CD14-positive monocyte (primary cell): ENCODE data around the gene SCG2. TPM values are rescaled to one million over a fixed set of nuclear protein-coding genes. Genes with fewer than 3 reads are reported as not detected.

Experiments
- DNase-seq, 3 donors: peaks; one replicate each; pipeline ENCODE4 v3.0.0-alpha.2; 2011 to 2022
- H2AFZ ChIP-seq: 2 replicates; pipeline ENCODE4 v1.6.0; 2012; ENCODE audit warnings: mild to moderate bottlenecking, low read depth, low read length, inconsistent platforms; ENCODE audit not compliant: insufficient read depth, poor library complexity, severe bottlenecking
- H3K27ac ChIP-seq, 2 donors: 1 replicate in 1 of 2; 2 replicates in 1 of 2; pipeline ENCODE4 v1.5.1; 2012 to 2013; ENCODE audit warnings: low read length in 2 of 2, control low read depth in 1 of 2, inconsistent platforms in 1 of 2, low read depth in 1 of 2, mild to moderate bottlenecking in 1 of 2
- H3K27me3 ChIP-seq, 2 donors: one replicate each; pipeline versions ENCODE4 v1.6.0 to v1.6.1; 2011 to 2013; ENCODE audit warnings: low read length in 2 of 2; ENCODE audit not compliant: control insufficient read depth in 2 of 2, insufficient read depth in 2 of 2
- H3K36me3 ChIP-seq, 2 donors: replicated peaks in 1 of 2; 1 replicate in 1 of 2; 2 replicates in 1 of 2; pipeline versions ENCODE4 v1.5.1 to v1.6.1; 2012 to 2013; ENCODE audit warnings: low read length in 2 of 2, control low read depth in 1 of 2, inconsistent platforms in 1 of 2, mild to moderate bottlenecking in 1 of 2; ENCODE audit not compliant: insufficient read depth in 2 of 2, control insufficient read depth in 1 of 2
- H3K4me1 ChIP-seq, 2 donors: 1 replicate in 1 of 2; 2 replicates in 1 of 2; pipeline versions ENCODE4 v1.5.1 to v1.6.1; 2012 to 2013; ENCODE audit warnings: low read length in 2 of 2, control low read depth in 1 of 2, inconsistent platforms in 1 of 2, mild to moderate bottlenecking in 1 of 2, moderate library complexity in 1 of 2; ENCODE audit not compliant: insufficient read depth in 2 of 2, control insufficient read depth in 1 of 2
- H3K4me2 ChIP-seq: replicated peaks from 2 replicates; pipeline ENCODE3; 2012; ENCODE audit warnings: low read length, moderate library complexity, mild to moderate bottlenecking; ENCODE audit not compliant: poor library complexity, severe bottlenecking; ENCODE audit errors: extremely low read depth
- H3K4me3 ChIP-seq, 3 experiments: fragments of 200-600 bp in 1 of 3; sonication (generic) in 1 of 3; replicated peaks in 1 of 3; 1 replicate in 2 of 3; 2 replicates in 1 of 3; pipeline ENCODE4 v1.5.1; 2011 to 2013; ENCODE audit warnings: low read length in 3 of 3, mild to moderate bottlenecking in 3 of 3, control low read depth in 2 of 3, low read depth in 2 of 3, inconsistent platforms in 1 of 3, moderate library complexity in 1 of 3
- H3K79me2 ChIP-seq: 2 replicates; pipeline ENCODE4 v1.6.0; 2012; ENCODE audit warnings: mild to moderate bottlenecking, control low read depth, inconsistent platforms, low read length, moderate library complexity; ENCODE audit not compliant: insufficient read depth
- H3K9ac ChIP-seq: 2 replicates; pipeline ENCODE4 v1.6.0; 2017; ENCODE audit warnings: low read length, mild to moderate bottlenecking; ENCODE audit not compliant: insufficient read depth, poor library complexity, severe bottlenecking
- H3K9me3 ChIP-seq, 2 donors: replicated peaks in 1 of 2; 1 replicate in 1 of 2; 2 replicates in 1 of 2; pipeline versions ENCODE4 v1.5.1 to v1.6.1; 2012 to 2013; ENCODE audit warnings: low read length in 2 of 2, control low read depth in 1 of 2; ENCODE audit not compliant: control insufficient read depth in 1 of 2, insufficient read depth in 1 of 2
- H4K20me1 ChIP-seq: 2 replicates; pipeline ENCODE4 v1.6.0; 2012; ENCODE audit warnings: mild to moderate bottlenecking, low read length, control low read depth, moderate library complexity; ENCODE audit not compliant: insufficient read depth
- H3K27ac Mint-ChIP-seq, 7 donors: one replicate each; pipeline ENCODE4 v1.8.0; 2020; ENCODE audit warnings: mild to moderate bottlenecking in 7 of 7, mixed read lengths in 7 of 7, moderate library complexity in 6 of 7, inconsistent platforms in 2 of 7
- H3K27me3 Mint-ChIP-seq, 3 donors: one replicate each; pipeline ENCODE4 v1.8.0; 2021 to 2022; ENCODE audit warnings: low read depth in 3 of 3, mild to moderate bottlenecking in 3 of 3, mixed read lengths in 3 of 3, moderate library complexity in 3 of 3, inconsistent platforms in 1 of 3
- H3K36me3 Mint-ChIP-seq, 2 donors: one replicate each; pipeline ENCODE4 v1.8.0; 2020; ENCODE audit warnings: mixed read lengths in 2 of 2, inconsistent platforms in 1 of 2, mild to moderate bottlenecking in 1 of 2
- H3K4me1 Mint-ChIP-seq: one replicate; pipeline ENCODE4 v1.8.0; 2020; ENCODE audit warnings: mild to moderate bottlenecking, mixed read lengths
- H3K4me3 Mint-ChIP-seq, 2 donors: one replicate each; pipeline ENCODE4 v1.8.0; 2020; ENCODE audit warnings: mild to moderate bottlenecking in 2 of 2, mixed read lengths in 2 of 2, moderate library complexity in 1 of 2
- H3K9me3 Mint-ChIP-seq, 7 donors: one replicate each; pipeline ENCODE4 v1.8.0; 2020 to 2022; ENCODE audit warnings: mixed read lengths in 7 of 7, mild to moderate bottlenecking in 6 of 7, moderate library complexity in 6 of 7, inconsistent platforms in 2 of 7
- CTCF ChIP-seq: fragments of 200-600 bp; IDR thresholded peaks from one replicate; pipeline ENCODE4 v1.8.0; 2022; ENCODE audit warnings: antibody characterized with exemption, mild to moderate bottlenecking
- WGBS: methylation state at CpG from one replicate; pipeline ENCODE4 v1.1.5; 2013; ENCODE audit warnings: missing lambda C conversion rate; ENCODE audit not compliant: insufficient coverage; 5-methylcytosine and 5-hydroxymethylcytosine counted together
- intact Hi-C, 2 donors: fragments of 100-400 bp; cut with micrococcal nuclease; formaldehyde crosslinking; loops; one replicate each; pipeline versions ENCODE4 v1.15.0 to v1.15.1; 2023
- polyA plus RNA-seq, 3 donors: library from polyadenylated mRNA; depleted of rRNA in 1 of 3; unstranded in 2 of 3; stranded (reverse) in 1 of 3; fragments of 300-500 nt in 2 of 3; fragments of >200 nt in 1 of 3; fragmentation: Illumina TruSeq in 2 of 3; gene quantifications; 1 replicate in 2 of 3; 2 replicates in 1 of 3; pipeline ENCODE4 v1.2.3, GENCODE V29; 2012 to 2021

Gene SCG2
- polyA plus RNA-seq, 3 donors = not detected

- Histone ChIP-seq H2AFZ (no peak overlapping the region), H3K4me1 (no peaks in the 10 kb centered on the region), H3K9me3 (no peaks in the 10 kb centered on the region), H3K27ac (no peak overlapping the region), H3K27me3 (no peaks in the 10 kb centered on the region), H3K4me3 (no peak overlapping the region), H3K36me3 (no peaks in the 10 kb centered on the region), H3K79me2 (no peaks in the 10 kb centered on the region), H4K20me1 (no peaks in the 10 kb centered on the region), H3K9ac (no peak overlapping the region), H3K4me2 (no peak overlapping the region)
- Mint-ChIP-seq H3K9me3 (peaks cover 0 to 8% (median 0%) of the 10 kb centered on the region in 7 donors), H3K27me3 (peaks cover 0 to 4% (median 0%) of the 10 kb centered on the region in 3 donors), H3K4me3 (no peak overlapping the region), H3K36me3 (no peaks in the 10 kb centered on the region), H3K4me1 (no peaks in the 10 kb centered on the region), H3K27ac (no peak overlapping the region)
- intact Hi-C loops = no loop called here
- TF ChIP-seq CTCF = no peak
- DNase-seq = no peak
- WGBS = no CpG with 5 or more reads among the region's 1 CpG
These were observed 10.6 kb downstream of the SCG2 start for GRCh38 chr2:223591596-223591995.

- DNase-seq = no peak
- Histone ChIP-seq H3K79me2 (no peaks in the 10 kb centered on the region), H3K4me3 (no peak overlapping the region), H4K20me1 (no peaks in the 10 kb centered on the region), H3K27me3 (no peaks in the 10 kb centered on the region), H3K36me3 (no peaks in the 10 kb centered on the region), H3K9me3 (no peaks in the 10 kb centered on the region), H3K27ac (no peak overlapping the region), H2AFZ (no peak overlapping the region), H3K4me1 (no peaks in the 10 kb centered on the region), H3K4me2 (no peak overlapping the region), H3K9ac (no peak overlapping the region)
- TF ChIP-seq CTCF = no peak
- Mint-ChIP-seq H3K4me1 (no peaks in the 10 kb centered on the region), H3K27me3 (peaks cover 0 to 4% (median 0%) of the 10 kb centered on the region in 3 donors), H3K9me3 (peaks cover 0 to 8% (median 0%) of the 10 kb centered on the region in 7 donors), H3K36me3 (no peaks in the 10 kb centered on the region), H3K4me3 (no peak overlapping the region), H3K27ac (no peak overlapping the region)
- intact Hi-C loops = no loop called here
These were observed 11.2 kb downstream of the SCG2 start for GRCh38 chr2:223590964-223591363.
